CD14-positive monocyte (primary cell): ENCODE results near the gene ARPC1A. TPM values are rescaled to one million over a fixed set of nuclear protein-coding genes. Genes with fewer than 3 reads are reported as not detected.
"Not testable (repeated sequence)": the region's sequence is repeated elsewhere in the genome, so short reads cannot be mapped to it uniquely, and the experiment has no call there.

ENCODE experiments used
- DNase-seq, 3 donors: peaks; one replicate each; pipeline ENCODE4 v3.0.0-alpha.2; 2011 to 2022
- H2AFZ ChIP-seq: 2 replicates; pipeline ENCODE4 v1.6.0; 2012; ENCODE audit warnings: mild to moderate bottlenecking, low read depth, low read length, inconsistent platforms; ENCODE audit not compliant: insufficient read depth, poor library complexity, severe bottlenecking
- H3K27ac ChIP-seq, 2 donors: 1 replicate in 1 of 2; 2 replicates in 1 of 2; pipeline ENCODE4 v1.5.1; 2012 to 2013; ENCODE audit warnings: low read length in 2 of 2, control low read depth in 1 of 2, inconsistent platforms in 1 of 2, low read depth in 1 of 2, mild to moderate bottlenecking in 1 of 2
- H3K27me3 ChIP-seq, 2 donors: one replicate each; pipeline versions ENCODE4 v1.6.0 to v1.6.1; 2011 to 2013; ENCODE audit warnings: low read length in 2 of 2; ENCODE audit not compliant: control insufficient read depth in 2 of 2, insufficient read depth in 2 of 2
- H3K36me3 ChIP-seq, 2 donors: replicated peaks in 1 of 2; 1 replicate in 1 of 2; 2 replicates in 1 of 2; pipeline versions ENCODE4 v1.5.1 to v1.6.1; 2012 to 2013; ENCODE audit warnings: low read length in 2 of 2, control low read depth in 1 of 2, inconsistent platforms in 1 of 2, mild to moderate bottlenecking in 1 of 2; ENCODE audit not compliant: insufficient read depth in 2 of 2, control insufficient read depth in 1 of 2
- H3K4me1 ChIP-seq, 2 donors: 1 replicate in 1 of 2; 2 replicates in 1 of 2; pipeline versions ENCODE4 v1.5.1 to v1.6.1; 2012 to 2013; ENCODE audit warnings: low read length in 2 of 2, control low read depth in 1 of 2, inconsistent platforms in 1 of 2, mild to moderate bottlenecking in 1 of 2, moderate library complexity in 1 of 2; ENCODE audit not compliant: insufficient read depth in 2 of 2, control insufficient read depth in 1 of 2
- H3K4me2 ChIP-seq: replicated peaks from 2 replicates; pipeline ENCODE3; 2012; ENCODE audit warnings: low read length, moderate library complexity, mild to moderate bottlenecking; ENCODE audit not compliant: poor library complexity, severe bottlenecking; ENCODE audit errors: extremely low read depth
- H3K4me3 ChIP-seq, 3 experiments: fragments of 200-600 bp in 1 of 3; sonication (generic) in 1 of 3; replicated peaks in 1 of 3; 1 replicate in 2 of 3; 2 replicates in 1 of 3; pipeline ENCODE4 v1.5.1; 2011 to 2013; ENCODE audit warnings: low read length in 3 of 3, mild to moderate bottlenecking in 3 of 3, control low read depth in 2 of 3, low read depth in 2 of 3, inconsistent platforms in 1 of 3, moderate library complexity in 1 of 3
- H3K79me2 ChIP-seq: 2 replicates; pipeline ENCODE4 v1.6.0; 2012; ENCODE audit warnings: mild to moderate bottlenecking, control low read depth, inconsistent platforms, low read length, moderate library complexity; ENCODE audit not compliant: insufficient read depth
- H3K9ac ChIP-seq: 2 replicates; pipeline ENCODE4 v1.6.0; 2017; ENCODE audit warnings: low read length, mild to moderate bottlenecking; ENCODE audit not compliant: insufficient read depth, poor library complexity, severe bottlenecking
- H3K9me3 ChIP-seq, 2 donors: replicated peaks in 1 of 2; 1 replicate in 1 of 2; 2 replicates in 1 of 2; pipeline versions ENCODE4 v1.5.1 to v1.6.1; 2012 to 2013; ENCODE audit warnings: low read length in 2 of 2, control low read depth in 1 of 2; ENCODE audit not compliant: control insufficient read depth in 1 of 2, insufficient read depth in 1 of 2
- H4K20me1 ChIP-seq: 2 replicates; pipeline ENCODE4 v1.6.0; 2012; ENCODE audit warnings: mild to moderate bottlenecking, low read length, control low read depth, moderate library complexity; ENCODE audit not compliant: insufficient read depth
- H3K27ac Mint-ChIP-seq, 7 donors: one replicate each; pipeline ENCODE4 v1.8.0; 2020; ENCODE audit warnings: mild to moderate bottlenecking in 7 of 7, mixed read lengths in 7 of 7, moderate library complexity in 6 of 7, inconsistent platforms in 2 of 7
- H3K27me3 Mint-ChIP-seq, 3 donors: one replicate each; pipeline ENCODE4 v1.8.0; 2021 to 2022; ENCODE audit warnings: low read depth in 3 of 3, mild to moderate bottlenecking in 3 of 3, mixed read lengths in 3 of 3, moderate library complexity in 3 of 3, inconsistent platforms in 1 of 3
- H3K36me3 Mint-ChIP-seq, 2 donors: one replicate each; pipeline ENCODE4 v1.8.0; 2020; ENCODE audit warnings: mixed read lengths in 2 of 2, inconsistent platforms in 1 of 2, mild to moderate bottlenecking in 1 of 2
- H3K4me1 Mint-ChIP-seq: one replicate; pipeline ENCODE4 v1.8.0; 2020; ENCODE audit warnings: mild to moderate bottlenecking, mixed read lengths
- H3K4me3 Mint-ChIP-seq, 2 donors: one replicate each; pipeline ENCODE4 v1.8.0; 2020; ENCODE audit warnings: mild to moderate bottlenecking in 2 of 2, mixed read lengths in 2 of 2, moderate library complexity in 1 of 2
- H3K9me3 Mint-ChIP-seq, 7 donors: one replicate each; pipeline ENCODE4 v1.8.0; 2020 to 2022; ENCODE audit warnings: mixed read lengths in 7 of 7, mild to moderate bottlenecking in 6 of 7, moderate library complexity in 6 of 7, inconsistent platforms in 2 of 7
- WGBS: methylation state at CpG from one replicate; pipeline ENCODE4 v1.1.5; 2013; ENCODE audit warnings: missing lambda C conversion rate; ENCODE audit not compliant: insufficient coverage; 5-methylcytosine and 5-hydroxymethylcytosine counted together
- intact Hi-C, 2 donors: fragments of 100-400 bp; cut with micrococcal nuclease; formaldehyde crosslinking; loops; one replicate each; pipeline versions ENCODE4 v1.15.0 to v1.15.1; 2023
- polyA plus RNA-seq, 3 donors: library from polyadenylated mRNA; depleted of rRNA in 1 of 3; unstranded in 2 of 3; stranded (reverse) in 1 of 3; fragments of 300-500 nt in 2 of 3; fragments of >200 nt in 1 of 3; fragmentation: Illumina TruSeq in 2 of 3; gene quantifications; 1 replicate in 2 of 3; 2 replicates in 1 of 3; pipeline ENCODE4 v1.2.3, GENCODE V29; 2012 to 2021
- TF ChIP-seq, protein P1 (sequence below): fragments of 200-600 bp; IDR thresholded peaks from one replicate; pipeline ENCODE4 v1.8.0; 2022; ENCODE audit warnings: antibody characterized with exemption, mild to moderate bottlenecking

The ARPC1A gene
- polyA plus RNA-seq, 3 donors: 71.7 to 107 (median 104) TPM

DNA sequence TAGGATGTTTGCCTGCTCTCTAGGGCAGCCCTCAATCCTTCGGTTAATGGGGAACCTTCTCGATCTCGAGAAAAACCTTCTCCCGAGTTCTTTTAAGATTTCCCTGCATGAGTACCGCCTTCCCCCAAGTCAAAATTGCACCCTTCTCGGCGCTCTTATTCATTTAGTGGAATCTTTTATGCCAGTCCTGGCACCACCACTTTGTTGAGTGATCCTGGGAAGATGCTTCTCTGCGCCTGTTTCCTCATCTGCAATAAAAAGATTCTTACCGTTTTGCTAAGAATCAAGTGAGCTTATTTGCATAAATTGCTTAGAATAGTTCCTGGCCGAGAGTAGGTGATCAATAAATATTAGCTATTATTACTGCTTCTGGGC lies 697 bp downstream of the ARPC1A start:
- Histone ChIP-seq H3K36me3 (no peaks in the 10 kb centered on the region), H3K27me3 (no peaks in the 10 kb centered on the region), H3K9ac (peak overlapping the region; percentile 95), H3K4me2 (peak overlapping the region; percentile 92), H4K20me1 (peaks cover 40% of the 10 kb centered on the region), H3K9me3 (no peaks in the 10 kb centered on the region), H3K4me3 (peak overlapping the region; percentile 62 to 92 (median 84)), H3K79me2 (peaks cover 65% of the 10 kb centered on the region), H3K27ac (peak overlapping the region in 1 of 2 donors; percentile 90), H3K4me1 (peaks cover 50 to 63% of the 10 kb centered on the region in 2 donors), H2AFZ (peak overlapping the region; percentile 99)
- TF ChIP-seq, protein P1, sequence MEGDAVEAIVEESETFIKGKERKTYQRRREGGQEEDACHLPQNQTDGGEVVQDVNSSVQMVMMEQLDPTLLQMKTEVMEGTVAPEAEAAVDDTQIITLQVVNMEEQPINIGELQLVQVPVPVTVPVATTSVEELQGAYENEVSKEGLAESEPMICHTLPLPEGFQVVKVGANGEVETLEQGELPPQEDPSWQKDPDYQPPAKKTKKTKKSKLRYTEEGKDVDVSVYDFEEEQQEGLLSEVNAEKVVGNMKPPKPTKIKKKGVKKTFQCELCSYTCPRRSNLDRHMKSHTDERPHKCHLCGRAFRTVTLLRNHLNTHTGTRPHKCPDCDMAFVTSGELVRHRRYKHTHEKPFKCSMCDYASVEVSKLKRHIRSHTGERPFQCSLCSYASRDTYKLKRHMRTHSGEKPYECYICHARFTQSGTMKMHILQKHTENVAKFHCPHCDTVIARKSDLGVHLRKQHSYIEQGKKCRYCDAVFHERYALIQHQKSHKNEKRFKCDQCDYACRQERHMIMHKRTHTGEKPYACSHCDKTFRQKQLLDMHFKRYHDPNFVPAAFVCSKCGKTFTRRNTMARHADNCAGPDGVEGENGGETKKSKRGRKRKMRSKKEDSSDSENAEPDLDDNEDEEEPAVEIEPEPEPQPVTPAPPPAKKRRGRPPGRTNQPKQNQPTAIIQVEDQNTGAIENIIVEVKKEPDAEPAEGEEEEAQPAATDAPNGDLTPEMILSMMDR: no peak
- H3K27ac Mint-ChIP-seq: peak overlapping the region; percentile 86 to 96 (median 91)
- no peak for DNase-seq
- peaks cover 4 to 5% of the 10 kb centered on the region in 2 donors for H3K36me3 Mint-ChIP-seq
- peaks cover 0 to 1% (median 0%) of the 10 kb centered on the region in 7 donors for H3K9me3 Mint-ChIP-seq
- intact Hi-C loops: loop anchor here (5.0 to 10.0 kb wide), 2 partner anchors 184 to 452 kb away; partner anchors contain the start of genes SMURF1 (in 1 of the 2), TMEM130 (in 1 of the 2) and TRRAP (in 1 of the 2)
- H3K4me1 Mint-ChIP-seq: peaks cover 54% of the 10 kb centered on the region
- WGBS: 0% methylated on average over 5 of the region's 10 CpGs
- peak overlapping the region; percentile 93 to 94 for H3K4me3 Mint-ChIP-seq
- H3K27me3 Mint-ChIP-seq: peaks cover 0 to 1% (median 0%) of the 10 kb centered on the region in 3 donors

DNA sequence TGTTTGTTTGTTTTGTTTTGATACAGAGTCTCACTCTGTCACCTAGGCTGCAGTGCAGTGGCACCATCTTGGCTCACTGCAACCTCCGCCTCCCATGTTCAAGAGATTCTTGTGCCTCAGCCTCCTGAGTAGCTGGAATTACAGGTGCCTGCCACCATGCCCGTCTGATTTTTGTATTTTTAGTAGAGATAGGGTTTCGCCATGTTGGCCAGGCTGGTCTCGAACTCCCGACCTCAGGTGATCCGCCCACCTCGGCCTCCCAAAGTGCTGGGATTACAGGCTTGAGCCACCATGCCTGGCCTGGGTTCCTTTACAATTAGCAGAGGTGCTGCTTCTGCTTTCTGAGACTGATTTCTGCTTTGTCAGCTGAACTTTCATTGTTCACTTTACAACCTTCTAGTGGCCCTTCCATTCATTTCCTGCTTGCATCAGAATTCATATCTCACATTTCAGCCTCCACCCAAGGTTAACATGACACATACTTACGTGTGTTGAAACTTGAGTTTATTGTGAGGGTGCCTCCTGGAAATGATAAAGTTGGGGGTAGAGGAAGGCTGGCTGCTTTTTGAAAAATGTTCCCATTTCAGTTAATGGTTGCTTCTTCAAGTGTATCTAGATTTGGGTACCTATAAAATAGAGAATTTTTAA lies 4.7 kb downstream of the ARPC1A start:
- 39% methylated on average over 5 of the region's 8 CpGs for WGBS
- peaks cover 47 to 63% of the 10 kb centered on the region in 2 donors for H3K4me1 ChIP-seq
- H3K36me3 Mint-ChIP-seq: peaks cover 20 to 36% of the 10 kb centered on the region in 2 donors
- peak overlapping the region; percentile 54 to 81 for H3K27ac ChIP-seq
- intact Hi-C loops: loop anchor here in 1 of 2 donors (5.0 kb wide), 1 partner anchor 47 kb away; no protein-coding TSS in a partner anchor
- peak; percentile 82 to 91 (median 90) for DNase-seq
- H3K27me3 ChIP-seq, H3K9me3 Mint-ChIP-seq, H3K27me3 Mint-ChIP-seq, H3K9ac ChIP-seq, H2AFZ ChIP-seq, H3K9me3 ChIP-seq: not testable (repeated sequence)
- H3K4me3 ChIP-seq: peak overlapping the region in 1 of 3 experiments; percentile 28
- H4K20me1 ChIP-seq: peaks cover 79% of the 10 kb centered on the region
- peaks cover 97% of the 10 kb centered on the region for H3K79me2 ChIP-seq
- H3K4me3 Mint-ChIP-seq: peak overlapping the region in 1 of 2 donors; percentile 63
- peak overlapping the region; percentile 40 for H3K4me2 ChIP-seq
- H3K27ac Mint-ChIP-seq: peak overlapping the region; percentile 88 to 97 (median 96)
- peaks cover 53% of the 10 kb centered on the region for H3K4me1 Mint-ChIP-seq
- peaks cover 12 to 31% of the 10 kb centered on the region in 2 donors for H3K36me3 ChIP-seq
